PC-3 (cell line): ENCODE results near the gene EVL. TPM values are rescaled to one million over a fixed set of nuclear protein-coding genes. Genes with fewer than 3 reads are reported as not detected.

Experiments used
- ATAC-seq: fragments of 200-7000 bp; cut with Tn5 transposase; 2 replicates; pipeline ENCODE4 v1.9.1; 2020; ENCODE audit warnings: mild to moderate bottlenecking, moderate library complexity
- BruUV-seq: library from RNA; stranded (reverse); fragments of 400-500 nt; replicated peaks from 2 replicates; lab custom pipeline; 2021; lab: Mats Ljungman, UMichigan
- CTCF ChIA-PET: fragments of 300-600 bp; sonication (Branson Sonifier 250); formaldehyde crosslinking; loops from one replicate; lab custom pipeline; 2022; ENCODE audit warnings: antibody characterized with exemption; lab: Charles Lee
- POLR2A ChIA-PET: fragments of 300-600 bp; sonication (Branson Sonifier 250); formaldehyde crosslinking; loops from one replicate; lab custom pipeline; 2022; ENCODE audit warnings: antibody characterized with exemption; ENCODE audit not compliant: unreplicated experiment; lab: Charles Lee
- DNase-seq: peaks from one replicate; pipeline ENCODE4 v3.0.0-alpha.2; 2015
- H2AFZ ChIP-seq: fragments of 300-600 bp; sonication (generic); 2 replicates; pipeline ENCODE4 v1.6.0; 2016; ENCODE audit warnings: antibody characterized with exemption, low read length
- H3F3A ChIP-seq: fragments of 300-600 bp; sonication (generic); one replicate; pipeline ENCODE4 v1.6.0; 2017; ENCODE audit warnings: antibody characterized with exemption, low read length, control low read depth, mild to moderate bottlenecking; ENCODE audit not compliant: unreplicated experiment
- H3K27ac ChIP-seq: fragments of 300-600 bp; sonication (generic); 2 replicates; pipeline ENCODE4 v1.5.1; 2016; ENCODE audit warnings: mild to moderate bottlenecking, low read length
- H3K27me3 ChIP-seq: fragments of 300-600 bp; sonication (generic); 2 replicates; pipeline ENCODE4 v1.6.1; 2016; ENCODE audit warnings: low read length, mixed read lengths
- H3K36me3 ChIP-seq: fragments of 300-600 bp; sonication (generic); 2 replicates; pipeline ENCODE4 v1.6.1; 2016; ENCODE audit warnings: low read depth, mixed run types, low read length, mixed read lengths
- H3K4me1 ChIP-seq: fragments of 300-600 bp; sonication (generic); 2 replicates; pipeline ENCODE4 v1.5.1; 2016; ENCODE audit warnings: low read length; ENCODE audit not compliant: insufficient read depth
- H3K4me2 ChIP-seq: fragments of 300-600 bp; sonication (generic); 2 replicates; pipeline ENCODE4 v1.6.0; 2016; ENCODE audit warnings: low read length
- H3K4me3 ChIP-seq: fragments of 300-600 bp; sonication (generic); 2 replicates; pipeline ENCODE4 v1.5.1; 2016; ENCODE audit warnings: mild to moderate bottlenecking, low read length, mixed read lengths
- H3K79me2 ChIP-seq: fragments of 300-600 bp; sonication (generic); 2 replicates; pipeline ENCODE4 v1.6.1; 2017; ENCODE audit warnings: low read length, mixed read lengths
- H3K9ac ChIP-seq: fragments of 300-600 bp; sonication (generic); 2 replicates; pipeline ENCODE4 v1.6.0; 2016; ENCODE audit warnings: mild to moderate bottlenecking, low read length
- H3K9me2 ChIP-seq: fragments of 300-600 bp; sonication (generic); replicated peaks from 2 replicates; pipeline ENCODE4 v1.6.1; 2016; ENCODE audit warnings: mixed run types, low read length, mixed read lengths
- H3K9me3 ChIP-seq: fragments of 300-600 bp; sonication (generic); 2 replicates; pipeline ENCODE4 v1.6.1; 2016; ENCODE audit warnings: low read length, mixed read lengths
- H4K20me1 ChIP-seq: fragments of 300-600 bp; sonication (generic); 2 replicates; pipeline ENCODE4 v1.6.1; 2016; ENCODE audit warnings: low read length, mixed read lengths
- CTCF ChIP-seq: fragments of 300-600 bp; sonication (generic); conservative IDR thresholded peaks from 2 replicates; pipeline ENCODE4 v1.5.1; 2017; ENCODE audit warnings: antibody characterized with exemption, low read depth, mild to moderate bottlenecking, low read length
- EZH2 ChIP-seq: fragments of 300-600 bp; sonication (generic); IDR thresholded peaks from one replicate; pipeline ENCODE4 v1.6.1; 2017; ENCODE audit warnings: antibody characterized with exemption, mild to moderate bottlenecking, low read length; ENCODE audit not compliant: unreplicated experiment
- EZH2phosphoT487 ChIP-seq: fragments of 300-600 bp; sonication (generic); IDR thresholded peaks from 2 replicates; pipeline ENCODE4 v1.6.1; 2018; ENCODE audit warnings: mild to moderate bottlenecking, antibody characterized with exemption, low read length, borderline replicate concordance
- intact Hi-C: fragments of 100-400 bp; cut with micrococcal nuclease; formaldehyde crosslinking; loops from 2 replicates; pipeline ENCODE4 v1.9.0; 2023
- total RNA-seq: library from RNA; depleted of rRNA; stranded (reverse); fragments of >200 nt; gene quantifications from 2 replicates; pipeline ENCODE4 v1.2.3, GENCODE V29; 2014

The EVL gene
- total RNA-seq, 1 experiment from 2014 or later: 26.5 TPM

- Histone ChIP-seq H3K36me3 (no peaks in the 10 kb centered on the region), H3K9ac (no peak overlapping the region), H3K4me1 (peaks cover 29% of the 10 kb centered on the region), H3K9me3 (no peaks in the 10 kb centered on the region), H3K27ac (no peak overlapping the region), H3K4me2 (no peak overlapping the region), H2AFZ (no peak overlapping the region), H3F3A (peaks cover 17% of the 10 kb centered on the region), H3K79me2 (0 out of 2 replicates have a peak, but pooled peaks cover 11% of the 10 kb centered on the region), H3K9me2 (no peaks in the 10 kb centered on the region), H4K20me1 (no peaks in the 10 kb centered on the region), H3K27me3 (no peaks in the 10 kb centered on the region), H3K4me3 (no peak overlapping the region)
- ChIA-PET CTCF (no interaction called here), POLR2A (no interaction called here)
- ATAC-seq (no peak), DNase-seq (no peak)
- no peak for TF ChIP-seq EZH2
- 0 out of 2 replicates have a peak, but pooled peaks have one; percentile 13 for TF ChIP-seq CTCF
- BruUV-seq: no TSS peak
- intact Hi-C loops: no loop called here
These were observed 29.5 kb upstream of the EVL start for GRCh38 chr14:100035700-100036099.

- Histone ChIP-seq H3K36me3 (no peaks in the 10 kb centered on the region), H3K9me3 (no peaks in the 10 kb centered on the region), H3K27me3 (no peaks in the 10 kb centered on the region), H3K4me2 (no peak overlapping the region), H3K4me1 (peaks cover 14% of the 10 kb centered on the region), H3K9ac (no peak overlapping the region), H3F3A (peaks cover 5% of the 10 kb centered on the region), H3K9me2 (no peaks in the 10 kb centered on the region), H2AFZ (no peak overlapping the region), H4K20me1 (no peaks in the 10 kb centered on the region), H3K4me3 (no peak overlapping the region), H3K27ac (no peak overlapping the region), H3K79me2 (0 out of 2 replicates have a peak, but pooled peaks cover 11% of the 10 kb centered on the region)
- intact Hi-C loops: no loop called here
- POLR2A ChIA-PET: no interaction called here
- no peak for DNase-seq
- no peak for TF ChIP-seq CTCF
- no peak for TF ChIP-seq EZH2phosphoT487
- TF ChIP-seq EZH2: no peak
- no peak for ATAC-seq
- BruUV-seq: no TSS peak
- CTCF ChIA-PET: no interaction called here
These were observed 27.9 kb upstream of the EVL start for GRCh38 chr14:100037353-100037752.

- no TSS peak for BruUV-seq
- CTCF ChIA-PET: no interaction called here
These were observed 27.2 kb upstream of the EVL start for GRCh38 chr14:100038065-100038464.

More at GRCh38 chr14:100038065-100038464, 27.2 kb upstream of the EVL start:
- intact Hi-C loops: no loop called here
- H3F3A ChIP-seq: no peaks in the 10 kb centered on the region
- H3K27me3 ChIP-seq: no peaks in the 10 kb centered on the region
- H3K4me3 ChIP-seq: no peak overlapping the region
- no peak overlapping the region for H3K9ac ChIP-seq
- no peaks in the 10 kb centered on the region for H4K20me1 ChIP-seq
- TF ChIP-seq CTCF: no peak
- no peak for TF ChIP-seq EZH2
- no peak for TF ChIP-seq EZH2phosphoT487
- H3K27ac ChIP-seq: no peak overlapping the region
- 0 out of 2 replicates have a peak, but pooled peaks cover 7% of the 10 kb centered on the region for H3K79me2 ChIP-seq
- peak; percentile 24 for ATAC-seq
- no peaks in the 10 kb centered on the region for H3K9me3 ChIP-seq
- no peak overlapping the region for H2AFZ ChIP-seq
- H3K36me3 ChIP-seq: no peaks in the 10 kb centered on the region
- H3K4me1 ChIP-seq: peaks cover 7% of the 10 kb centered on the region
- POLR2A ChIA-PET: no interaction called here
- DNase-seq: no peak
- H3K9me2 ChIP-seq: no peaks in the 10 kb centered on the region
- no peak overlapping the region for H3K4me2 ChIP-seq
